Peyer's patch (tissue), 4 donors: ENCODE results near the gene ZSCAN23. TPM values are rescaled to one million over a fixed set of nuclear protein-coding genes. Genes with fewer than 3 reads are reported as not detected.

ENCODE experiments used
- DNase-seq, 3 donors: peaks; one replicate each; pipeline ENCODE4 v3.0.0-alpha.2; 2017 to 2019
- H3K27ac ChIP-seq, 4 donors: fragments of 200-600 bp; sonication (generic); one replicate each; pipeline ENCODE4 v1.5.1; 2016 to 2019
- H3K27me3 ChIP-seq, 2 donors: fragments of 200-600 bp; sonication (generic); one replicate each; pipeline ENCODE4 v1.5.1; 2019
- H3K36me3 ChIP-seq, 3 donors: fragments of 200-600 bp; sonication (generic); one replicate each; pipeline ENCODE4 v1.5.1; 2016 to 2019
- H3K4me1 ChIP-seq, 4 donors: fragments of 200-600 bp; sonication (generic); one replicate each; pipeline ENCODE4 v1.5.1; 2016 to 2019
- H3K4me3 ChIP-seq, 4 donors: fragments of 200-600 bp; sonication (generic); 1 replicate in 3 of 4; 2 replicates in 1 of 4; pipeline ENCODE4 v1.5.1; 2016 to 2019; ENCODE audit warnings: mild to moderate bottlenecking in 1 of 4
- H3K9me3 ChIP-seq, 4 donors: fragments of 200-600 bp; sonication (generic); one replicate each; pipeline ENCODE4 v1.5.1; 2016 to 2019; ENCODE audit warnings: mild to moderate bottlenecking in 1 of 4
- POLR2A ChIP-seq, 2 donors: fragments of 450-650 bp; IDR thresholded peaks; one replicate each; pipeline ENCODE4 v1.5.1; 2017; ENCODE audit warnings: antibody characterized with exemption in 2 of 2, mild to moderate bottlenecking in 2 of 2, moderate library complexity in 2 of 2
- total RNA-seq, 4 donors: library from RNA; depleted of rRNA; stranded (reverse); fragments of >200 nt; gene quantifications; one replicate each; pipeline ENCODE4 v1.1.0, GENCODE V29; 2016
- TF ChIP-seq, protein P1 (sequence below), 6 experiments: fragments of 450-650 bp in 4 of 6; fragments of 200-600 bp in 2 of 6; sonication (generic) in 1 of 6; IDR thresholded peaks; one replicate each; pipeline ENCODE4 v1.5.1; 2017 to 2019; ENCODE audit warnings: antibody characterized with exemption in 6 of 6, mild to moderate bottlenecking in 3 of 6, moderate library complexity in 1 of 6

Gene ZSCAN23
- total RNA-seq, 4 donors from 2014 or later: 0.57 to 46.2 (median 1.6) TPM; not detected in 1

GRCh38 chr6:28486988-28487742 is 43.9 kb upstream of the ZSCAN23 start:
- Histone ChIP-seq H3K9me3 (no peaks in the 10 kb centered on the region), H3K4me3 (no peak overlapping the region), H3K27ac (no peak overlapping the region), H3K36me3 (no peaks in the 10 kb centered on the region), H3K27me3 (no peaks in the 10 kb centered on the region), H3K4me1 (no peaks in the 10 kb centered on the region)
- no peak for TF ChIP-seq POLR2A (IDR thresholded peaks at IDR 0.05)
- TF ChIP-seq, protein P1, sequence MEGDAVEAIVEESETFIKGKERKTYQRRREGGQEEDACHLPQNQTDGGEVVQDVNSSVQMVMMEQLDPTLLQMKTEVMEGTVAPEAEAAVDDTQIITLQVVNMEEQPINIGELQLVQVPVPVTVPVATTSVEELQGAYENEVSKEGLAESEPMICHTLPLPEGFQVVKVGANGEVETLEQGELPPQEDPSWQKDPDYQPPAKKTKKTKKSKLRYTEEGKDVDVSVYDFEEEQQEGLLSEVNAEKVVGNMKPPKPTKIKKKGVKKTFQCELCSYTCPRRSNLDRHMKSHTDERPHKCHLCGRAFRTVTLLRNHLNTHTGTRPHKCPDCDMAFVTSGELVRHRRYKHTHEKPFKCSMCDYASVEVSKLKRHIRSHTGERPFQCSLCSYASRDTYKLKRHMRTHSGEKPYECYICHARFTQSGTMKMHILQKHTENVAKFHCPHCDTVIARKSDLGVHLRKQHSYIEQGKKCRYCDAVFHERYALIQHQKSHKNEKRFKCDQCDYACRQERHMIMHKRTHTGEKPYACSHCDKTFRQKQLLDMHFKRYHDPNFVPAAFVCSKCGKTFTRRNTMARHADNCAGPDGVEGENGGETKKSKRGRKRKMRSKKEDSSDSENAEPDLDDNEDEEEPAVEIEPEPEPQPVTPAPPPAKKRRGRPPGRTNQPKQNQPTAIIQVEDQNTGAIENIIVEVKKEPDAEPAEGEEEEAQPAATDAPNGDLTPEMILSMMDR (IDR thresholded peaks at IDR 0.05): no peak
- no peak for DNase-seq

GRCh38 chr6:28486533-28486932 is 43.2 kb upstream of the ZSCAN23 start:
- Histone ChIP-seq H3K36me3 (no peaks in the 10 kb centered on the region), H3K4me3 (no peak overlapping the region), H3K4me1 (no peaks in the 10 kb centered on the region), H3K27me3 (no peaks in the 10 kb centered on the region), H3K27ac (no peak overlapping the region), H3K9me3 (no peaks in the 10 kb centered on the region)
- TF ChIP-seq, protein P1 (IDR thresholded peaks at IDR 0.05): no peak
- no peak for TF ChIP-seq POLR2A (IDR thresholded peaks at IDR 0.05)
- DNase-seq: no peak

DNA sequence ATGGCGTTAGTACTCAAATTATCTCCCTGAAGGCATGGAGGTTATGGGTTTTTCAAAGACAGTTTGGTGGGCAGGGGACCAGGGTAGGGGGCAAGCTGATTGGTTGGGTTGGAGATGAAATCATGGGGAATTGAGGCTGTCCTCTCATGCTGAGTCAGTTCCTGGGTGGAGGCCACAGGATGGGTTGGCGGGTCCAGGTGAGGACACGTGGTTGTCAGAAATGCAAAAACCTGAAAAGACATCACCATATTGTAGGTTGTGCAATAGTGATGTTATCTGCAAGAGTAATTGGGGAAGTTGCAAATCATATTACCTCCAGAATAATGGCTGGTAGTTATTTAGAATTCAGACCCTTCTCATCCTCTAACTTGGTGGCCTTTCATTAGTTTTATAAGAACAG is 42.2 kb upstream of the ZSCAN23 start:
- no peaks in the 10 kb centered on the region for H3K27me3 ChIP-seq
- TF ChIP-seq, protein P1 (IDR thresholded peaks at IDR 0.05): no peak
- TF ChIP-seq POLR2A (IDR thresholded peaks at IDR 0.05): no peak

GRCh38 chr6:28480253-28480932 is 37.1 kb upstream of the ZSCAN23 start:
- Histone ChIP-seq H3K36me3 (no peaks in the 10 kb centered on the region), H3K4me3 (no peak overlapping the region), H3K9me3 (no peaks in the 10 kb centered on the region), H3K4me1 (no peaks in the 10 kb centered on the region), H3K27ac (no peak overlapping the region), H3K27me3 (no peaks in the 10 kb centered on the region)
- TF ChIP-seq POLR2A (IDR thresholded peaks at IDR 0.05): no peak
- TF ChIP-seq, protein P1 (IDR thresholded peaks at IDR 0.05): no peak
- no peak for DNase-seq

More for the DNA sequence above, 42.2 kb upstream of the ZSCAN23 start:
- Histone ChIP-seq H3K4me3 (no peak overlapping the region), H3K36me3 (no peaks in the 10 kb centered on the region), H3K27ac (no peak overlapping the region), H3K9me3 (no peaks in the 10 kb centered on the region), H3K4me1 (no peaks in the 10 kb centered on the region)
- no peak for DNase-seq

DNA sequence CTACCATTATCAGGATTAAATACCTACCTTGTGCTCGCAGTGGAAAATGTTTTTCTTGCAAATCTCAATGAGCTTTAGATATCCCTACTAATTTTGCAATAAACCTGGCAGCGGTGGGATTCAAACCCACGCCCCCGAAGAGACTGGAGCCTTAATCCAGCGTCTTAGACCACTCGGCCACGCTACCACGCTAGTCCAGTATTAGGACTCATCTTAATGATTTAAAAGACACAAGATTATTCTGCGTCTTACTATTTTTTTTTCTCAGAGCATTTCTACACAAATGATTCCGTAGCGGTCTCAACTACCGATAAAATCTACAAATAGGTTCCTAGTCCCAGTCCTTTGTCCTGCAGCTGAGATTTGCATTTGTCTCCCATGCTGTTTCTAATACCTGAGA is 35.2 kb upstream of the ZSCAN23 start:
- DNase-seq: no peak
- Histone ChIP-seq H3K9me3 (no peaks in the 10 kb centered on the region), H3K4me1 (no peaks in the 10 kb centered on the region), H3K36me3 (no peaks in the 10 kb centered on the region), H3K4me3 (no peak overlapping the region), H3K27ac (no peak overlapping the region), H3K27me3 (no peaks in the 10 kb centered on the region)
- TF ChIP-seq, protein P1 (IDR thresholded peaks at IDR 0.05): no peak
- no peak for TF ChIP-seq POLR2A (IDR thresholded peaks at IDR 0.05)
